NCI-H1436 (cell line): ENCODE measurements around the gene CDCP1.

Experiments
- DNase-seq: peaks from one replicate; lab custom pipeline; 2025; lab: John Stamatoyannopoulos, UW

Gene CDCP1

GRCh38 chr3:45145681-45146614, at the start of gene CDCP1:
CDCP1 (minus strand) TSS chr3:45146378; CDS start chr3:45146287, 91 bp downstream.
- no peak for DNase-seq

- no peak for DNase-seq
Observed at GRCh38 chr3:45194791-45195190, 48.6 kb upstream of the CDCP1 start.

GRCh38 chr3:45191924-45192417, 45.8 kb upstream of the CDCP1 start:
- no peak for DNase-seq

- no peak for DNase-seq
Observed at GRCh38 chr3:45191424-45191823, 45.2 kb upstream of the CDCP1 start.

- DNase-seq, result no peak
Observed at GRCh38 chr3:45188719-45189659, 42.8 kb upstream of the CDCP1 start.

- no peak for DNase-seq
Observed at GRCh38 chr3:45187694-45188141, 41.5 kb upstream of the CDCP1 start.

- DNase-seq, result no peak
Observed at GRCh38 chr3:45186871-45187270, 40.7 kb upstream of the CDCP1 start.

GRCh38 chr3:45185461-45185860, 39.3 kb upstream of the CDCP1 start:
- DNase-seq, result no peak

GRCh38 chr3:45185052-45185451, 38.9 kb upstream of the CDCP1 start:
- no peak for DNase-seq

- DNase-seq, result no peak
Observed at GRCh38 chr3:45183872-45184262, 37.7 kb upstream of the CDCP1 start.

- DNase-seq, result no peak
Observed at GRCh38 chr3:45182915-45183871, 37.0 kb upstream of the CDCP1 start.

GRCh38 chr3:45181496-45181895, 35.3 kb upstream of the CDCP1 start:
- DNase-seq, result no peak

- DNase-seq, result no peak
Observed at GRCh38 chr3:45180899-45181298, 34.7 kb upstream of the CDCP1 start.

- no peak for DNase-seq
Observed at GRCh38 chr3:45180051-45180450, 33.9 kb upstream of the CDCP1 start.

- DNase-seq, result no peak
Observed at GRCh38 chr3:45179163-45179562, 33.0 kb upstream of the CDCP1 start.

GRCh38 chr3:45178183-45179023, 32.2 kb upstream of the CDCP1 start:
- DNase-seq, result no peak

- DNase-seq, result no peak
Observed at GRCh38 chr3:45176912-45177311, 30.7 kb upstream of the CDCP1 start.

- no peak for DNase-seq
Observed at GRCh38 chr3:45174234-45174633, 28.1 kb upstream of the CDCP1 start.

GRCh38 chr3:45173776-45174175, 27.6 kb upstream of the CDCP1 start:
- DNase-seq, result no peak

GRCh38 chr3:45171283-45171682, 25.1 kb upstream of the CDCP1 start:
- DNase-seq, result no peak
